CD4-positive, alpha-beta T cell (primary cell): ENCODE results near the gene PHYKPL. TPM values are rescaled to one million over a fixed set of nuclear protein-coding genes. Genes with fewer than 3 reads are reported as not detected.

ENCODE experiments used
- ATAC-seq: fragments of 200-7000 bp; cut with Tn5 transposase; one replicate; pipeline ENCODE4 v1.10.0; 2022; ENCODE audit warnings: mild to moderate bottlenecking; ENCODE audit not compliant: poor library complexity
- CTCF ChIA-PET: fragments of 350-600 bp; sonication (Branson Sonifier 250); formaldehyde crosslinking; loops from one replicate; lab custom pipeline; 2021; ENCODE audit warnings: antibody characterized with exemption, inconsistent platforms; lab: Charles Lee
- POLR2A ChIA-PET: fragments of 350-600 bp; sonication (Branson Sonifier 250); formaldehyde crosslinking; loops from one replicate; lab custom pipeline; 2021; ENCODE audit warnings: antibody characterized with exemption, inconsistent platforms; lab: Charles Lee
- DNase-seq, 14 experiments: peaks; one replicate each; pipeline ENCODE4 v3.0.0-alpha.2; 2013 to 2020; ENCODE audit warnings: mixed read lengths in 2 of 14
- H3K27ac ChIP-seq, 2 donors: one replicate each; pipeline versions ENCODE4 v1.5.1 to v1.7.0; 2013; ENCODE audit warnings: low read length in 2 of 2, low read depth in 1 of 2, mild to moderate bottlenecking in 1 of 2
- H3K27me3 ChIP-seq, 2 experiments: 1 replicate in 1 of 2; 2 replicates in 1 of 2; pipeline versions ENCODE4 v1.6.1 to v1.7.0; 2013; ENCODE audit warnings: low read length in 2 of 2, control low read depth in 1 of 2, mild to moderate bottlenecking in 1 of 2, moderate library complexity in 1 of 2; ENCODE audit not compliant: insufficient read depth in 2 of 2, control insufficient read depth in 1 of 2
- H3K36me3 ChIP-seq: one replicate; pipeline ENCODE4 v1.6.1; 2013; ENCODE audit warnings: low read length, control low read depth; ENCODE audit not compliant: insufficient read depth
- H3K4me1 ChIP-seq: one replicate; pipeline ENCODE4 v1.6.1; 2013; ENCODE audit warnings: low read length, control low read depth; ENCODE audit not compliant: insufficient read depth
- H3K4me3 ChIP-seq: one replicate; pipeline ENCODE4 v1.5.1; 2013; ENCODE audit warnings: mild to moderate bottlenecking, low read length, moderate library complexity
- H3K9me3 ChIP-seq, 2 experiments: 1 replicate in 1 of 2; 2 replicates in 1 of 2; pipeline versions ENCODE4 v1.6.1 to v1.7.0; 2013; ENCODE audit warnings: low read length in 2 of 2, mild to moderate bottlenecking in 2 of 2, control low read depth in 1 of 2, moderate library complexity in 1 of 2; ENCODE audit not compliant: control insufficient read depth in 1 of 2, insufficient read depth in 1 of 2
- H3K27ac Mint-ChIP-seq: one replicate; pipeline ENCODE4 v1.8.0; 2020; ENCODE audit warnings: mixed read lengths
- H3K27me3 Mint-ChIP-seq: one replicate; pipeline ENCODE4 v1.8.0; 2021; ENCODE audit warnings: mixed read lengths
- H3K36me3 Mint-ChIP-seq: one replicate; pipeline ENCODE4 v1.8.0; 2021; ENCODE audit warnings: low read depth, mixed read lengths
- H3K4me1 Mint-ChIP-seq: one replicate; pipeline ENCODE4 v1.8.0; 2021; ENCODE audit warnings: low read depth, mixed read lengths
- H3K4me3 Mint-ChIP-seq: one replicate; pipeline ENCODE4 v1.8.0; 2020; ENCODE audit warnings: mild to moderate bottlenecking, mixed read lengths
- H3K9me3 Mint-ChIP-seq: one replicate; pipeline ENCODE4 v1.8.0; 2020; ENCODE audit warnings: mixed read lengths
- CTCF ChIP-seq: fragments of 200-600 bp; IDR thresholded peaks from one replicate; pipeline ENCODE4 v1.8.0; 2022; ENCODE audit warnings: antibody characterized with exemption, mild to moderate bottlenecking
- intact Hi-C, 2 experiments: fragments of 100-400 bp; cut with DNase I in 1 of 2; cut with micrococcal nuclease in 1 of 2; formaldehyde crosslinking; loops; one replicate each; pipeline versions ENCODE4 v1.15.1 to v1.9.0; 2023 to 2025; cut with DNase I, micrococcal nuclease
- total RNA-seq, 174 experiments: library from RNA in 2 of 174; stranded (reverse) in 2 of 174; gene quantifications; one replicate each; pipeline ENCODE4 v1.2.3 and lab custom pipeline; 2021 to 2026

The PHYKPL gene
- total RNA-seq, 2 experiments from 2014 or later = 90.9 to 92.8 TPM

GRCh38 chr5:178206166-178207101 lies 26.2 kb downstream of the PHYKPL start:
- Mint-ChIP-seq H3K36me3 (peaks cover 67% of the 10 kb centered on the region), H3K4me3 (peak overlapping the region; percentile 85), H3K9me3 (no peaks in the 10 kb centered on the region), H3K27ac (peak overlapping the region; percentile 83), H3K4me1 (peaks cover 47% of the 10 kb centered on the region), H3K27me3 (peaks cover 4% of the 10 kb centered on the region)
- intact Hi-C loops = loop anchor here in 1 of 2 experiments (2.0 to 10.0 kb wide), 2 partner anchors 54 to 1562 kb away; partner anchors contain the start of genes NHP2 and TSPAN17
- no peaks in the 10 kb centered on the region for H3K27me3 ChIP-seq
- ChIA-PET POLR2A (interaction anchor here (0.6 to 1.8 kb wide), 6 partner anchors 8 to 1353 kb away, joined by 3 to 4 read pairs (median 3); partner anchors contain the start of genes NHP2 and PHYKPL), CTCF (interaction anchor here (1.8 kb wide), 1 partner anchor 60 kb away, joined by 6 read pairs; no protein-coding TSS in a partner anchor)
- H3K4me1 ChIP-seq = peaks cover 37% of the 10 kb centered on the region
- H3K9me3 ChIP-seq = no peaks in the 10 kb centered on the region
- H3K4me3 ChIP-seq = peak overlapping the region; percentile 97
- H3K27ac ChIP-seq = peak overlapping the region; percentile 9 to 40
- TF ChIP-seq CTCF = no peak
- peaks cover 52% of the 10 kb centered on the region for H3K36me3 ChIP-seq
- ATAC-seq (no peak), DNase-seq (peak in 4 of 14 experiments; percentile 25 to 49 (median 45))

- peak overlapping the region; percentile 83 for H3K27ac Mint-ChIP-seq
- CTCF ChIA-PET = no interaction called here
- peaks cover 47% of the 10 kb centered on the region for H3K4me1 Mint-ChIP-seq
- H3K36me3 ChIP-seq = peaks cover 45% of the 10 kb centered on the region
- no peaks in the 10 kb centered on the region for H3K9me3 ChIP-seq
- H3K4me3 ChIP-seq = peak overlapping the region; percentile 97
- H3K27me3 ChIP-seq = no peaks in the 10 kb centered on the region
- TF ChIP-seq CTCF = no peak
- H3K27me3 Mint-ChIP-seq = peaks cover 4% of the 10 kb centered on the region
- H3K36me3 Mint-ChIP-seq = peaks cover 60% of the 10 kb centered on the region
- intact Hi-C loops = loop anchor here in 1 of 2 experiments (1.0 to 10.0 kb wide), 3 partner anchors 27 to 1561 kb away; partner anchors contain the start of genes NHP2, PHYKPL and TSPAN17
- H3K4me1 ChIP-seq = peaks cover 35% of the 10 kb centered on the region
- no peak for DNase-seq
- POLR2A ChIA-PET = interaction anchor here (0.7 to 2.2 kb wide), 5 partner anchors 9 to 1353 kb away, joined by 3 to 10 read pairs (median 4); partner anchors contain the start of genes NHP2 and PHYKPL
- H3K9me3 Mint-ChIP-seq = no peaks in the 10 kb centered on the region
- no peak for ATAC-seq
- peak overlapping the region; percentile 85 for H3K4me3 Mint-ChIP-seq
- H3K27ac ChIP-seq = peak overlapping the region; percentile 9 to 25
Observed at GRCh38 chr5:178205749-178206047, 26.9 kb downstream of the PHYKPL start.

DNA sequence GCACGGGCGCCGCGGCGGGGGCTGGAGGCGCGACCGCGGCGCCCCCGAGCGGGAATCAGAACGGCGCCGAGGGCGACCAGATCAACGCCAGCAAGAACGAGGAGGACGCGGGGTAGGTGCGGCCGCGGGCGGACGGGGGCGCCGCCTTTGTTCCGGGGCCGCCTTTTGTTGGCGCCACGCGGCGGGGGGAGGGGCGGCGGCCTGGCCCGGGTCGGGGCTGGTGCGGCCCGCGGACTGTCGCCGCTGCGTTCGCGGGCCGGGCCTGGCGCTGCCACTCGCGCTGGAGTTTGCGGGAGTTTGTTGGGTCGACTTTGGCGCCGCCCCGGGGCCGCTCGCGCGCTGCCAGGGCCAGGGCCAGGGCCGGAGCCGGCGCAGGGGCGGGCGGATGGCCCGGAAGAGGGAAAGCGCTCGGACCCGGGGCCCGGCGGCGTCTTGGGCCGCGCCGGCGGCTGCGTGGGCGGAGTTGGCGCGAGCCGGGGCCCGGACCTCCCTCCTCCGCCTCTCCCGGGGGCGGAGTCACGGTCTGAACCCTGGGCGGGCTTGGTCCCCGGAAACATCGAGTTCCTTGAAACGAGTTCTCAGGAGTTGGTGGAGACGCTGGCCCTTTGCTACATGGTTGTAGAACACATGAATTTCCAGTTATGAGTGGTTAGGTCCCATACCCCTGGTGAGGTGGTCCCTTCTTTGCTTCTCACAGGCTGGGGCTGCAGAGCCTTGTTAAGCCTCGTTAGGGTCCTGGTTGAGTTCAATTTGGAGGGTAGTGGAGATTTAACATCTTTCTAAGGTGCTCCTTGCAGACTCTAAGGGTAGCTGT lies 27.5 kb downstream of the PHYKPL start:
- Histone ChIP-seq H3K27ac (peak overlapping the region; percentile 25 to 62), H3K4me3 (peak overlapping the region; percentile 97), H3K36me3 (peaks cover 40% of the 10 kb centered on the region), H3K27me3 (no peaks in the 10 kb centered on the region), H3K9me3 (no peaks in the 10 kb centered on the region), H3K4me1 (peaks cover 35% of the 10 kb centered on the region)
- CTCF ChIA-PET = interaction anchor here (1.1 to 1.4 kb wide), 2 partner anchors 30 to 84 kb away, joined by 3 to 7 read pairs; no protein-coding TSS in a partner anchor
- H3K9me3 Mint-ChIP-seq = no peaks in the 10 kb centered on the region
- peak overlapping the region; percentile 100 for H3K4me3 Mint-ChIP-seq
- POLR2A ChIA-PET = interaction anchor here (0.7 to 2.2 kb wide), 21 partner anchors 8 to 1757 kb away, joined by 3 to 19 read pairs (median 4); partner anchors contain the start of genes FAF2, HNRNPH1, NHP2 and PHYKPL
- peaks cover 54% of the 10 kb centered on the region for H3K36me3 Mint-ChIP-seq
- DNase-seq (peak; percentile 37 to 85 (median 68)), ATAC-seq (peak; percentile 48)
- peaks cover 4% of the 10 kb centered on the region for H3K27me3 Mint-ChIP-seq
- H3K4me1 Mint-ChIP-seq = peaks cover 43% of the 10 kb centered on the region
- intact Hi-C loops = loop anchor here in 1 of 2 experiments (1.0 to 10.0 kb wide), 3 partner anchors 27 to 1560 kb away; partner anchors contain the start of genes FAM193B, PHYKPL and TSPAN17
- H3K27ac Mint-ChIP-seq = peak overlapping the region; percentile 83
- no peak for TF ChIP-seq CTCF
